Heart right ventricle (tissue), 16 donors: ENCODE data around the gene HORMAD2. TPM values are rescaled to one million over a fixed set of nuclear protein-coding genes. Genes with fewer than 3 reads are reported as not detected.
"Not testable (repeated sequence)": the region's sequence is repeated elsewhere in the genome, so short reads cannot be mapped to it uniquely, and the experiment has no call there.

Experiments
- ATAC-seq, 8 donors: fragments of 200-7000 bp; cut with Tn5 transposase; one replicate each; pipeline ENCODE4 v1.9.1; 2020; ENCODE audit warnings: mild to moderate bottlenecking in 8 of 8, moderate library complexity in 8 of 8, moderate number of reproducible peaks in 1 of 8
- DNase-seq, 2 donors: peaks; one replicate each; pipeline ENCODE4 v3.0.0-alpha.2; 2020
- H3K27ac ChIP-seq, 10 donors: fragments of 200-600 bp; sonication (generic) in 2 of 10; one replicate each; pipeline versions ENCODE4 v1.5.0 to v1.8.0; 2020 to 2022; ENCODE audit warnings: mild to moderate bottlenecking in 3 of 10
- H3K27me3 ChIP-seq, 7 donors: fragments of 200-600 bp; one replicate each; pipeline ENCODE4 v1.8.0; 2021 to 2022; ENCODE audit warnings: mild to moderate bottlenecking in 2 of 7
- H3K36me3 ChIP-seq, 9 donors: fragments of 200-600 bp; sonication (generic) in 1 of 9; one replicate each; pipeline versions ENCODE4 v1.5.0 to v1.8.0; 2020 to 2022; ENCODE audit warnings: mild to moderate bottlenecking in 2 of 9
- H3K4me1 ChIP-seq, 9 donors: fragments of 200-600 bp; sonication (generic) in 1 of 9; one replicate each; pipeline versions ENCODE4 v1.5.0 to v1.8.0; 2020 to 2022; ENCODE audit warnings: mild to moderate bottlenecking in 4 of 9
- H3K4me3 ChIP-seq, 10 donors: fragments of 200-600 bp; sonication (generic) in 2 of 10; one replicate each; pipeline versions ENCODE4 v1.5.0 to v1.8.0; 2020 to 2022; ENCODE audit warnings: mild to moderate bottlenecking in 7 of 10, moderate library complexity in 2 of 10
- H3K9me3 ChIP-seq, 11 donors: fragments of 200-600 bp in 10 of 11; sonication (generic) in 2 of 11; one replicate each; pipeline versions ENCODE4 v1.5.0 to v1.8.0; 2013 to 2022; ENCODE audit warnings: mild to moderate bottlenecking in 2 of 11, control low read depth in 1 of 11, moderate library complexity in 1 of 11
- WGBS, 2 donors: extraction: QIAGEN DNeasy Blood & Tissue Kit; methylation state at CpG; one replicate each; pipeline ENCODE4 v1.1.7; 2013; ENCODE audit warnings: inconsistent platforms in 1 of 2; 5-methylcytosine and 5-hydroxymethylcytosine counted together
- intact Hi-C, 10 donors: fragments of 100-400 bp; cut with DNase I; formaldehyde crosslinking; loops; one replicate each; pipeline versions ENCODE4 v1.11.1 to v1.14.2; 2022
- polyA plus RNA-seq, 2 donors: library from polyadenylated mRNA; stranded (reverse); fragments of 200-250 nt; gene quantifications; one replicate each; pipeline ENCODE4 v1.2.3, GENCODE V29; 2013
- total RNA-seq, 10 donors: library from RNA; stranded (reverse); fragmentation: NEBNext Ultra II Directional in 3 of 10; extraction: Animal tissue kit (Norgen Biotek cat#: 25700) in 3 of 10; gene quantifications; one replicate each; pipeline versions ENCODE4 v1.2.1 to v1.2.4, GENCODE V29; 2021 to 2023
- TF ChIP-seq, protein P1 (sequence below), 9 donors: fragments of 200-600 bp; sonication (generic) in 2 of 9; IDR thresholded peaks; one replicate each; pipeline versions ENCODE4 v1.5.0 to v1.8.0; 2021 to 2022; ENCODE audit warnings: antibody characterized with exemption in 9 of 9, mild to moderate bottlenecking in 5 of 9, moderate library complexity in 1 of 9
- donor health status: Arrhythmogenic right ventricular cardiomyopathy.
- donor health status: ischemic (EF 13 %, LVEDD 7.1; RV severe dilation, severe dysfunction).
- donor health status: healthy with polysubstance abuse.
- donor health status: DM: no; HTN: yes; CAD: no.
- donor health status: DM: no; HTN: no; CAD: no.
- donor health status: ischemic (EF 25% LVEDD 6.9; RV normal size, moderate dysfunction).
- donor health status: ischemic (EF 25% LVEDD 5.7; RV mildly dilated, moderate dysfunction).
- donor health status: healthy.
- donor health status: DM: yes; HTN: yes; CAD: no.
- donor health status: Ischemic cardiomyopathy.
- donor health status: ischemic (EF 35%, LVEDD 5.7; RV mildly dilated, moderate dysfunction).
- donor health status: nonischemic (EF 11% LVEDD 7.7; RV severe dilation, severe dysfunction).
- donor health status: DM: yes; HTN: yes; CAD: no.
- donor health status: PGD.
- donor health status: ischemic (EF 29% LVEDD 5.4; RV normal size, mild dysfunction).
- donor health status: nonischemic (EF 23%, LVEDD 6.1; RV moderate dilation, normal function).

The HORMAD2 gene
- total and polyA plus RNA-seq, 12 donors, result not detected

DNA sequence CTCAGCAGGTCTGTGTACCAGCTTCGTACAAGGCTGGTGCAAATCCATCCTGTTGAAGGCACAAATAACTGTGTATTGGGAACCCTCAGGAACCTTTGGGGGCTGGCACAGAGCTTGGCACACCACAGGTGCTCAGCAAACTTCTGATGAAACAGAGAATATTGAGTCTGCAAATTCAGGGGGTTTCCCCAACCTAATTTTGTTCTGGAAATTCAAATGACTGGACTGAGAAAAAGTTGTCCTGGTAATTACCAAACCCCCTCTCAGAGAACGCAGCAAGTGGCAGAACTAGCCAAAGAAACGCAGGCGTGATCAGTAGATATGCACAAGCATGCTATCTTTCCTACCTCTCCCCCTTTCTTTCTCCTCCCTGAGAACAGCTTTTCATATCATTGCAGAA, 118.7 kb downstream of the HORMAD2 start:
- H3K9me3 ChIP-seq, result no peaks in the 10 kb centered on the region
- DNase-seq (no peak), ATAC-seq (no peak)
- no peak overlapping the region for H3K4me3 ChIP-seq
- peaks cover 0 to 79% (median 65%) of the 10 kb centered on the region in 7 donors for H3K27me3 ChIP-seq
- H3K4me1 ChIP-seq, result peaks cover 0 to 46% (median 20%) of the 10 kb centered on the region in 9 donors
- H3K36me3 ChIP-seq, result no peaks in the 10 kb centered on the region
- 88 to 91% methylated on average over 4 of the region's 4 CpGs for WGBS, 2 donors
- peak overlapping the region in 1 of 10 donors; percentile 91 for H3K27ac ChIP-seq
- TF ChIP-seq, protein P1, sequence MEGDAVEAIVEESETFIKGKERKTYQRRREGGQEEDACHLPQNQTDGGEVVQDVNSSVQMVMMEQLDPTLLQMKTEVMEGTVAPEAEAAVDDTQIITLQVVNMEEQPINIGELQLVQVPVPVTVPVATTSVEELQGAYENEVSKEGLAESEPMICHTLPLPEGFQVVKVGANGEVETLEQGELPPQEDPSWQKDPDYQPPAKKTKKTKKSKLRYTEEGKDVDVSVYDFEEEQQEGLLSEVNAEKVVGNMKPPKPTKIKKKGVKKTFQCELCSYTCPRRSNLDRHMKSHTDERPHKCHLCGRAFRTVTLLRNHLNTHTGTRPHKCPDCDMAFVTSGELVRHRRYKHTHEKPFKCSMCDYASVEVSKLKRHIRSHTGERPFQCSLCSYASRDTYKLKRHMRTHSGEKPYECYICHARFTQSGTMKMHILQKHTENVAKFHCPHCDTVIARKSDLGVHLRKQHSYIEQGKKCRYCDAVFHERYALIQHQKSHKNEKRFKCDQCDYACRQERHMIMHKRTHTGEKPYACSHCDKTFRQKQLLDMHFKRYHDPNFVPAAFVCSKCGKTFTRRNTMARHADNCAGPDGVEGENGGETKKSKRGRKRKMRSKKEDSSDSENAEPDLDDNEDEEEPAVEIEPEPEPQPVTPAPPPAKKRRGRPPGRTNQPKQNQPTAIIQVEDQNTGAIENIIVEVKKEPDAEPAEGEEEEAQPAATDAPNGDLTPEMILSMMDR (IDR thresholded peaks at IDR 0.05), result no peak
- intact Hi-C loops, result no loop called here

DNA sequence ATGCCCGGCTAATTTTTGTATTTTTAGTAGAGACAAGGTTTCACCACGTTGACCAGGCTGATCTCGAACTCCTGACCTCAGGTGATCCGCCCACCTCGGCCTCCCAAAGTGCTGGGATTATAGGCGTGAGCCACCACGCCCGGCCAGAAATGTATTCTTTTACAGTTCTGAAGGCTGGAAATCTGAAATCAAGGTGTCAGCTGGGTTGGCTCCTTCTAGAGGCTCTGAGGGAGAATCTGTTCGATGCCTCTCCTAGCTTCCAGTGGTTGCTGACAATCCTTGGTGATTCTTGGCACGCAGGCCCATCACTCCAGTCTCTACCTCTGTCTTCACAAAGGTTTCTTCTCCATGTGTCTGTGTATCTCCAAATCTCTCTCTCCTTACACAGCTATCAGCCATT, 120.6 kb downstream of the HORMAD2 start:
- WGBS, 2 donors, result 94% methylated on average over 10 of the region's 10 CpGs
- DNase-seq, H3K4me3 ChIP-seq, ATAC-seq, intact Hi-C loops, H3K27ac ChIP-seq, H3K36me3 ChIP-seq, H3K9me3 ChIP-seq: not testable (repeated sequence)
- H3K27me3 ChIP-seq, result peaks cover 0 to 83% (median 72%) of the 10 kb centered on the region in 7 donors
- peaks cover 0 to 42% (median 26%) of the 10 kb centered on the region in 9 donors for H3K4me1 ChIP-seq

DNA sequence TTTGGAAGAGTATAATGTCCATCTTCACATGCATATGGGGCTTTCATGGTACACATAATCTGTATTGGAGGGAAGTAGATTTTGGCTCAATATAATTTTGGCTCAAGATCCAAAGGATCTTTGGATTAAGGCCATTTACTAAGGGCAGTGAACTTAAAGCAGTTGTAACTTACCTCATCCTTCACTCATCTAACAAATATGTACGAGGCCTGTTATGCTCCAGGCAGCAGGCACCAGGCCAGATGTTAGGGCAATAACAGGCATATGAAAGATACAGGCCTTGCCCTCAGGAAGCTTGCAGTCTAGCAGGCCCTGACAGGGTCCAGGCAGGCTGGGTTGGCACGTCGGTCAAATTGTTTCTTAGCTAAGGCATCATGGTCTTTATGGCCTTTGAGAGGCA, 121.7 kb downstream of the HORMAD2 start:
- WGBS, 2 donors, result 80 to 81% methylated on average over 3 of the region's 3 CpGs
- peaks cover 0 to 42% (median 20%) of the 10 kb centered on the region in 9 donors for H3K4me1 ChIP-seq
- H3K27ac ChIP-seq, result peak overlapping the region in 5 of 10 donors; percentile 20 to 78 (median 71)
- H3K27me3 ChIP-seq, result peaks cover 0 to 93% (median 79%) of the 10 kb centered on the region in 7 donors
- intact Hi-C loops, result no loop called here
- no peak overlapping the region for H3K4me3 ChIP-seq
- no peak for DNase-seq
- no peak for ATAC-seq
- H3K36me3 ChIP-seq, result no peaks in the 10 kb centered on the region
- TF ChIP-seq, protein P1 (IDR thresholded peaks at IDR 0.05), result no peak
- H3K9me3 ChIP-seq, result no peaks in the 10 kb centered on the region

DNA sequence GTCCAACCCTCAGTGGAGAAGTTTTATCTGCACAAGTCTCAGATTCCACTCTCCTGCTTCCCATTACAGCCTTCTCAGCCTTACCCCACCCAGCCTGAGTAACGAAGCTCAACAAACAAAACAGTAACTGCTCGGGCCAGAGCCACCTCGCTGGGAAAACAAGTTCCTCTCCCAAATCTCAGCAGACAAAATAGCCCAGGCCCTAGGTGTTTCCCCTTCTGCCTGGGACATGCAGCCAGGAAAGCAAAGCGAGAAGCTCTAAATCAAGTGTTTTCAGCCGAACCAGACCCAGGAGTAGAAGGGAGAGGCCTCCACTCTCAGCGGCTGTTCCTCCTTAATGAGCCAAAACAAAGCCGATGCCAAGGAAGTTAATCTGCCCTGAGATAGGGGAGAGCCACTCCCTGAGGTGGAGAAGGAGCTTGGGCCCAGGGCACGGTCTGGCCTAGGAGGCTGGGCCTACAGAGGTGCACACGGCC, 122.3 kb downstream of the HORMAD2 start:
- peaks cover 0 to 98% (median 86%) of the 10 kb centered on the region in 7 donors for H3K27me3 ChIP-seq
- no peak overlapping the region for H3K4me3 ChIP-seq
- H3K27ac ChIP-seq, result peak overlapping the region in 7 of 10 donors; percentile 25 to 78 (median 54)
- 48 to 60% methylated on average over 9 of the region's 9 CpGs for WGBS, 2 donors
- peaks cover 0 to 42% (median 15%) of the 10 kb centered on the region in 9 donors for H3K4me1 ChIP-seq
- DNase-seq, result no peak
- H3K36me3 ChIP-seq, result no peaks in the 10 kb centered on the region
- no peaks in the 10 kb centered on the region for H3K9me3 ChIP-seq
- intact Hi-C loops, result no loop called here
- TF ChIP-seq, protein P1 (IDR thresholded peaks at IDR 0.05), result no peak
- peak in 6 of 8 donors; percentile 15 to 69 (median 34) for ATAC-seq

DNA sequence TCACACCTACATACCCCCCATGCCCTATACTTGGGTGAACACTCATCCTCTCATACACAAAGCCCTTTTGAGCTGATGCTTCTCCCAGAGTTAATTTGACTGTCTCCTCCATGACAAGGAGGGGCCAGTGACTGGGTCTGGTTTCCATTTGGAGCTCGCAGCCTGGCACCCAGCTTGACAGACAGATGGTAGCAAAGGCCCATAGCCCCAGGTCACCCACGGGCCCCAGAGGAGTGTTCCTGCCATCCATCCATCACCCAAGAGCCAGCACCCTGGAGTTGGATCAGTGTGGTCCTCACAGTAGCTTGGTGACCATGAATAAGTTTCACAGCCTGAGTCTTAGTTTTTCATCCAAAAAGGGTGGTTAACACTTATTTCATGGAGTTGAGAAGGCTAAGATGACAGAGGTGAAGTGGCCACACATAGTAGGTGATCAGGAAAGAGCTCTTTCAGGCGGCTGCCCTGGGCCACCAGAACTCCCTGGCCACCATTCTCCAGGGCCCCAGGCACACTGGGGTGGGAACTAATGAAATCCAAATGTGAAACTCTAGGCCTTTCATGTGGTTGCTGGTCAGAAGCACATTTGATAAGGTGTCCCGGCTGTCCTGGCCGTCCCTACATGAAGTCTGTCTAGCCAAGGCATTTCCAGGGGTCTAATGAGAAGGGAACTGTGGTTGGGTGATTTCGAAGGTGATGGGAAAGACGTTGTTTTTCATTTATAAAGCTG, 123.9 kb downstream of the HORMAD2 start:
- Histone ChIP-seq H3K4me3 (no peak overlapping the region), H3K4me1 (peaks cover 2 to 49% (median 31%) of the 10 kb centered on the region in 9 donors), H3K36me3 (no peaks in the 10 kb centered on the region), H3K9me3 (no peaks in the 10 kb centered on the region), H3K27ac (peak overlapping the region in 8 of 10 donors; percentile 44 to 92 (median 76)), H3K27me3 (peaks cover 0 to 85% (median 80%) of the 10 kb centered on the region in 7 donors)
- TF ChIP-seq, protein P1 (IDR thresholded peaks at IDR 0.05), result no peak
- intact Hi-C loops, result no loop called here
- ATAC-seq, result no peak
- WGBS, 2 donors, result 69 to 72% methylated on average over 7 of the region's 7 CpGs
- DNase-seq, result no peak
